Hepatic stellate cell (primary cell): ENCODE results near the gene LY6G6D.

Source experiments
- DNase-seq: peaks from one replicate; pipeline ENCODE4 v3.0.0; 2011; ENCODE audit warnings: low spot score

LY6G6D gene

DNA sequence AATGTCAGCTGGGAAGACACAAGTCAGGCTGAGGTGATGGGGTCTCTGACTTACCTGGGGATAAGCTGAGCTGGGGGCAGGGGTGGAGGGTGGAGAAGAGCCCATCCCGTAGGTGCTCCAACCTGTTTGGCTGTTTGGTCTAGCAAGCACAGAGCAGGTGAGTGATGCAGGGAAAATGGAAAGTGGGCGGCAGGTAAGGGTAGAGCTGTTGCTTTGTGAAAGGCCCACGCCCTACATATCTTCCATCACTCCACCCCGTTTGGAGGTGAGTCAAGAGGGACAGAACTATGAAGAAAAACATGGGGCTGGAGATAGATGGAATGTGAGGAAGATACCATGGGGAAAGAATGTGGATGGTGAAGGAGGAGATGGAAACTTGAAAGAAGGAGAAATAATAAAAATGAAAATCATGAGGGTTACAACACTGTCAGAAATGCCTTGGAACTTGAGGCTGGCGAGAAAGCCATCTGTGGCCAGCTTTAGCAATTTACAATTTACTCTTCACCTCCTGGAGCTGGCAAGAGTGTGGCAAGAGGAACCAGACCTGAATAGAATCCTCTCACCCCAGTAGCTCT is 5.1 kb downstream of the LY6G6D start:
- no peak for DNase-seq

DNA sequence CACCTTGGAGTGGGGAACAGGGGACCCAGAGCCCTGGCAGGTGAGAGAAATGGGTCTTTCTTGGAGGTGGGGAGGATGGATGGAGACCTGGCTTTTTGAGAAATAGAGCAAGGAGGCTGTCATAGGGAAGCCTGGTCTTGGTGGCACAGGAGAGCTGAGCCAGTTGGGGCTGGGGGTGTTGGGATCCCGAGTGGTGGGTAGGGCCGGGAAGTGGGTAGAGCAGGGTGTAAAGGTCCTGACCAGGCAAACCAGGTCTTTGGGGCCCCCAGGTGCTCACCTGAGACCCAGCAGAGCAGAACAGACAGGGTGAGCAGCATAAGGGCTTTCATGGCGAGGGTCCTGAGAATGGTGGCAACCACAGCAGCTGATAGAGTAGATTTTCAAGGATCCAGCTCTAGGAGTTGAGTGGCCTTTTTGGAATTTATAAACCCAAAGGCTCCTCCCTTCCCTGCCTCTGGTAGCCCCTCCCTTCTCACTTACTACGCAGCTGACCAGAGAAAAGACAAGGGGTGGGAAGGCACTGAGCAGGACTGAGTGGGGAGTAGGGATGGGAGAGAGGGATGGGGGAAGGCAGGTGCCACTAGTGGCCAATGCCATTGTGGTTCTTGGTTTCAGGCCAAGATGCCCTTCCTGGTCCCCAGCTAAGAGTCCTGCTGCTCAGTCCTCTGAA is 6.3 kb downstream of the LY6G6D start, which contains the start of gene LY6G6C:
TSS of gene LY6G6C (minus strand) at position 396 of the 670 bp plus-strand sequence. CDS start at position 329, 67 bp downstream.
- DNase-seq = no peak

DNA sequence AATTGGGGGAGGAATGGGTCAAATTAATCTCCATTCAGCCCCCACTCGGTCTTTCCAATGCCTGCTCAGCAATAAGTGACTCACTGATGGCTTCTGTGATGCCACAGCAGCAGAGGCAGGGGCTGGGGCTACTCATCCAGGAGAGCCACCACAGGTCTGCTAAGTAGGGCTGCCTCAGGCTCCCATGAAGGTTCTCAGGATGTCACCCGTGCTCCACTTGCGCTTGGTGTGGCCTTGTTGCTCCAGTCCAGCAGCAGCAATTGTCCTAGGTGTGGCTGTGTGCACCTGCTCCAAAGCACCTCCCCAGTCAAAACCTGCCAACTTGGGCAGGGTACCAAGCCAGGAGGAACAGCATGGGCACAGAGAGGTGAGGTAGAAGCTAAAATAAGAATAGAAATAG is 7.0 kb downstream of the LY6G6D start:
- DNase-seq = no peak

DNA sequence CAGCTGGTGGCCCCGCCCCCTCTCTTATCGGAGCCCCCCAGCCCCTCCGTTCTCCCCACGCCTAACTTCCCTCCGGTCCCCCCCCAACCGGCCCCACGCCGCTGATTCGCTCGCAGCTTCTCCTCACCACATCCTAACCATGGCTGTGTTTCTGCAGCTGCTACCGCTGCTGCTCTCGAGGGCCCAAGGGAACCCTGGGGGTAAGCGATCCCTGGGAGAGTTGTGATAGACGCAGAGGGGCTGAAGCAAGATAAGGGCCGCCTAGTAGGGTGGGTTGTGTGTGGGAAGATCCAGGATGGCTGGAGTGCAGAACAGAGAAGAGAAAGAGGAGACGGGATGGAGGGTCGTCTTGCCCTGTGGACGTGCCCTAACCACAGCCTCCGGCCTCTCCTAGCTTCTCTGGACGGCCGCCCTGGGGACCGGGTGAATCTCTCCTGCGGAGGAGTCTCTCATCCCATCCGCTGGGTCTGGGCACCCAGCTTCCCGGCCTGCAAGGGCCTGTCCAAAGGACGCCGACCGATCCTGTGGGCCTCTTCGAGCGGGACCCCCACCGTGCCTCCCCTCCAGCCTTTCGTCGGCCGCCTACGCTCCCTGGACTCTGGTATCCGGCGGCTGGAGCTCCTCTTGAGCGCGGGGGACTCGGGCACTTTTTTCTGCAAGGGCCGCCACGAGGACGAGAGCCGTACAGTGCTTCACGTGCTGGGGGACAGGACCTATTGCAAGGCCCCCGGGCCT is 8.3 kb downstream of the LY6G6D start, which contains the start of gene MPIG6B:
TSS of gene MPIG6B (plus strand) at position 129 of the 735 bp plus-strand sequence. CDS start at position 140, 11 bp downstream.
- DNase-seq = no peak

DNA sequence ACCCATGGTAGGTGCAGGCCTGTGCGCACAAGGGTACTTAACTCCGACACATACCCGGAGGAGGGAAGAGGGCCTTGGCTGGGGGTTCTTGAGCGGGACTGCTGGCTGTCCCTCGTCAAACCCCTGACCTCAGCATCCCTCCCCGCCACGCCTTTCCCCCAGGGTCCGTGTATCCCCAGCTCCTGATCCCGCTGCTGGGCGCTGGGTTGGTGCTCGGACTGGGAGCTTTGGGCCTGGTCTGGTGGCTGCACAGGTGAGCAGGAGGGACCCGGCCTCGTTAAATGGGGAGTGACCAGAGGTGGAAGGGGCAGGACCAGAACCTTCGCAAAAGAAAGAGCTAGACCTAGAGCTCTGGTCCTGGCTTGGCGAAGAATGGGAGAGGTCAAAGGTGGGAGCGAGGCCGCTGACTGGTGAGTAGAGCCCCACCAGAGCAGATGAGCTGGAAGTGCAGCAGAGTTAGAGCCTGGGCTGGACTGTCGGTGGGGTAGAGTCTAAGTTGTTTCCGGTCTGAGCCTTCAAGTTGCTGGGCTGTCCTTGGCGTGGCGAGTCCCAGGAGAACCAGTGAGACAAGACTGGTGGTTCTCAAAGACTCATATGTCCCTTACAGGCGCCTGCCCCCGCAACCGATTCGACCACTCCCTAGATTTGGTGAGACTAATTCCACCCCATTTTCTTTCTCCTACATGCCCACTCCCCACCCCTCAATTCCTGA is 9.0 kb downstream of the LY6G6D start:
- DNase-seq = no peak

DNA sequence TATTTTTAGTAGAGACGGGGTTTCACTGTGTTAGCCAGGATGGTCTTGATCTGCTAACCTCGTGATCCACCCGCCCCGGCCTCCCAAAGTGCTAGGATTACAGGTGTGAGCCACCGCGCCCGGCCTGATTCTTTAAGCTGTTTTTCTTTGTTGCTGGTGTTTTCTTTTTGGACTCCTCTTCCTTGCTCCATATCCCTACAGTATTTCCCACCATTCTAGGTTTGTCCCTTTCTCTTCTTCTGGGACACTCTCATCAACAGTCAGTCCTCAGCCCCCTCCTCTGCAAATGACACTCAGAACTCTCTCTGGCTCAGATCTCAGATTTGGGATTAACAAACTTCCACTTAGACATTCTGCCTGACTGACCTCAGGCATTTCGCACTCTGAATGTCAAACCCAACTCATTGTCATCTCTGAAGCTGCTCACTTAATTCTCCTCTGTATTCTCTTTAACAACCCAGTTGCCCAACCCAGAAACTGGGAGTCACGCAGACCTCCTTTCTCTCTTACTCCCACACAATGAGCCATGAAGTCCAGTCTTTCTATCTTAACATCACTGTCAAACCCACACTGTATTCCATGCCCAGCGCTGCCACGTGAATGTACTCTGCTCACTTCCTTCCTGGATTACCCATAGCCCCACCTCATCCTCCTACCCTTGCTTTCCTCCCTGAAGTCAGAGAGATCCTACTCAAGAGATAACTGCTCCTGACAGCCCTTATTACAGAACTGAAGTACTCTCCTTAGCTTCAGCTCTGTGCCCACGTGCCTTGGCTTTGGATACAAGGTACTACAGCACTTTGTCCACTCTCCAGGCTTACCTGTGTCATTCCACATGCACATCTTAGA is 10.6 kb downstream of the LY6G6D start:
- DNase-seq = no peak

DNA sequence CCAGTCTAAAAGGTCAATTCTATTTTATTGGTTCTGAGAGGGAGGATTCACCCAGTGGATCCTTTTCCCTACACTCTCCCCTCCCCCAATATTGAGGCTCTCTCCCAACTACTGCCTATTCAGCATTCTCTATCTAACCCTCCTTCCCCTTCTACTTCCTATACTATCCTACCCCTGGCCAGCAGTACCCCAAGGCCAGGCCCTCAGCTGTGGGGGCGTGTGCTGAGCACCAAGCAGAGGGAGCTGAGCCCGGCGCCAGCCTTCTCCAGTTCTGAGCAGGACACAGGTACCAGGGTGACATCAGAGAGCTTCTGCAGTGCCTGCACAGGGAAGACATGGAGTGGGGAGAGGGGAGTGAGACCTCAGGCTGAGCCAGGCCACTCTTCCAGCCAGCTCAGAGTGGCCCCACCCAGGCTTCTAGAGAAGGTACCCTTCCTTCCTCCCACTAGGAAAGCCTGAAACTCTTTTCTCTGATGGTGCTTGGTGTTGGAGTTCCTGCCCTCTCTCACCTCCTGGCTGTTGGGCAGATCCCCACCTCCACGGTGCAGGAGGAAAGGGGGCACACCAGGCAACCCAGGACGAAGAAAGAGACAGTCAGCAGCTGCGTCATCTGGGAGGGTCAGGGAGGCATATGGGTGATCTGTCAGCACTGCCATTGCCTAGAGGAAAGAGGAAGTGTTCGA is 12.0 kb downstream of the LY6G6D start:
- DNase-seq = no peak

DNA sequence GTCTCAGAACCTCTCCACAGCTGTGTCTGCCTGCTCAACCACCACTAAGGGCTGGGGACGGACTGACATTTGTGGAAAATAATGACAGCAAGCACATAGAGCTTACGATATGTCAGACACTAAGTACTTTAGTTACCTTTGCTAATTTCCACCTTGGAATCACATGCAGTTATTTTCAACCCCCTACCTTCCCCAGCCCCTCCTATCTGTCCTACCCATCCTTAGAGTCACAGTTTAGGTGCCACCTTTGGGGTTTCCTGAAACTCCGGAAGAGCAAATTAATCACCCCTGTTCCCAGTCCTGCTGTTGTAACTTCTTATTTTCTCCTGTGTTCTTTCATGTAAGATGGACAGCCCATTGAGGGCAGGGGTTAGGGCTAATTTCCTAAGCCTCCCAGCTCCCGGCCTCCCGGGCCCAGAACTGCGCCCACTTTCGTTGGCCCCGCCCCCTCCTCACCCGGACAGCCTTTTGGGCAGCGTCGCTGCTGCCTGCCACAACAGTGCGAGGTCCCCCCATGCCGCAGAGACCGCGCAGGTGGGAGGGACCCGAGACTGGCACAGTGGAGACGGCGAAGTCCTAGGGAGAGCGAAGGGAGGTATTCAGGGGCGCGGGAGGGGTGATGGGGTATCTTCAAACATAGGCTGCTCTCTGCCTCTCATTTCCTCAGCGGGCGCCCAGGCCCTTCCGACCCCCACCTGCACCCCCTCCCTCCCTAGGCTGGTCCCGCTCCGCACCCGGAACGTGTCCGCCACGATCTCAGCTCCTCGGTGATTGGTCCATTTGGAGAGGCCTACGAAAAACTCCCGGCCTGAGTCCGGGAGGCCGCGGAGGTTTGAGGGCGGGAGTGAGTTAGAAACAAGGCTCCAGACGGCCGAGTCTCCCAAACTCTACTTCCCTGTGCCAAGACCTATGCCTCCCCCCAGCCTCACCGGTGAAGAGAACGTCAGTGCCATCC is 12.8 kb downstream of the LY6G6D start:
- DNase-seq = no peak

DNA sequence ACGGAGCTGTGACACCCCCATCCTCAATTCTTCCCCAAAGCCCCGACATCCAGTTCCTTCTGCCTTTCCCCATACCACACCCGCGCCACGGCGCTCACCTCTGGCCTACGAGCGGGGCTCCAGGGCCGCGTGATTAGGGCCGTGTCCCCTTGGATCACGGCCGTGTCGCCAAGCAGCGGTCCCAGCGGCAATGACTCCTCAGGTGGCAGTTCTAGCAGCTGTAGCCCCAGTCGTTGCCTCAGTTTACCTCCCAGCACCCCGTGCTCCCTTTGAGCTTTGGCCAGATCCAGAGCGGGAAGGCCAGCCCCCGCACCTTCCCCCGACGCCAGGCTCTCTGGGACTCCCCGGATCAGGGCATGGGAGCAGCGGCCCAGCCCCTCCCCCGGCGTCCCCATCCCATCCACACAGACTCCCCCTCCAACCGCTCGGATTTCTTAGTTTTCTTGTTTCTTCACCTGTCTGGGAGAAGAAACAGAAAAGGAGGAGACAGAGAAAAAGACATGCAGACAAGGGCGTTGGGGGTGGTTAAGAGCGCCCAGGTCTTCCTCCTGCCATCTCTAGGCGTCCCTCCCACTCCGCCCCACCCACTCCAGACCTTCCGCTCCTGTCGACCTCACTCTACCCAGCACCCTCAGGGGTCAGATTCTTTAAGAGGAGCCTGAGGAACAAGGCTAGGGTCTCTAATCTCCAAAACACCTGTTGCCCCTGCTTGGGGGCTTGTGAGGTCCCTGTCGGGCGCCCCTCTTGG is 13.8 kb downstream of the LY6G6D start, which contains the start of gene DDAH2:
TSS of gene DDAH2 (minus strand) at position 533 of the 748 bp plus-strand sequence. CDS start at position 395, 138 bp downstream.
- no peak for DNase-seq

DNA sequence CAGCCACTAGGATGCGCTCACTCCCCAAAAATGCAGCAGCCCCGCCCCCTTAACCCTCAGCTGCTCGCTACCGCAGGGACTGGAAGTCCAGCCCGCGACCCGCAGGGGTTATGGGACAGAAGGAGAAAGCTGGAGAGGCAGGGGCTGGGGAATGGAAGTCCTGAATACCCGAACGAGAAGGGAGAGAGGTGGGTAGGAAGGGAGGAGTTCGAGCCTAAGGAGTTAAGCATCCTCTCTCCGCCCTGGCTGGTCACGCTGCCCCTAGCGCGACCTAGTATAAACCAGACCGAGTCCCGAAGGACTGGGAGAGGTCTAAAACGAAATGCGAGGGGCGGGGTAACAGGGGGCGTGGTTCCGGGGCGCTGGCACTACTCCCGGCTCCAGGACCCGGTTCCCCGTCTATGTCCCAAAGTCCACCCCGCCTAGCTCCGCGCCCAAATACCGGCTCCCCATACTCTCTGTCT is 14.4 kb downstream of the LY6G6D start:
- peak; percentile 96 for DNase-seq

DNA sequence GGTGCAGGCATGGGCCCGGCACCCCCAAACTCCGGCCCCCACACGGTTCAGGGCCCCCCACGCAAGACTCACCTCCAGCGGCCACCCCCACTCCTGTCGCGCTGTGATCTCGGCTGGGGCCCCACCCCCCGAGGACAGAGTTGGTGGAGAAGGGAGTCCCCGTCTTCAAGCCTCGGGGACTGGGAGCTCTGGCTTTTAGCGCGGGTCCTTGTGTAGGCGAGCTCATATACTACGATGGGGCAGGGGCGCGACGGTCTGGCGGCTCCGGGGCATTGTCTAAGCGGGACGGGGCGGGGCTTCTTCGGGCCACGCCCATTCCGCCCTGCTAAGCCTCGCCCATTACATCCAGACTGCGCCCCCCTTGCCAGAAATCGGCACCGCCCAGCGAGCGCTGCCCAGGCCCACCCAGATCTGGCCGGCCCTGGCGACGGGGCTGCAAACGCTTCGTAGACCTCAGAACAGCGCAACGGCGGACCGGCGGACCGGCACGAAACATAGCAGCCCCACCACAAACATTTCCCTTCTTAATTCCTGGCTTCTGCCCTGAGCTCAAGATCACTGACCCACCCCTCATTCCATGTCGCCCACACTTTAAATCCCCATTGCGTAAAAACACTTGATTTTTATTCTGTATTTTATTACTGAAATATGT is 15.0 kb downstream of the LY6G6D start:
- peak; percentile 86 for DNase-seq

DNA sequence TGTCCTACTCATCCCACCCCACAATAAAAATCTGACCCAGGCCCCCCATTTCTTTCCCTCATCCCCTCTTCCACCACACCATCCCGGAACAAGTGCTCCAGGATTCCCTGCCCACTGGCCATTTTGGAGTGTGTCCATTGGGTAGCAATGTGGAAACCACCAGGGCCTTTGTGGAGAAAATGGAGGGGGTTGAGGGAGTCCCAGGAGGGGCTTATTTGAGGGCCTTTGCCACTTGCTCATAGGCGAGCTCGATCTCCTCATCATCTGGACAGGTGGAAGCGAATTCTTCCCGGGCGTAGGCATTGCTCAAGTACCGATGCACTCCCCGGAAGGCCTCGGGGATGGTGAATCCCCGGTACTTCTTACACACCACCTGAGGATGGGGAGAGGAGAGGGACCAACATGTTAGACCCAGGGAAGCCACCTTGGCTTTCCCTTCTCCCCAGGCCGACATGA is 15.5 kb downstream of the LY6G6D start:
- DNase-seq = no peak

DNA sequence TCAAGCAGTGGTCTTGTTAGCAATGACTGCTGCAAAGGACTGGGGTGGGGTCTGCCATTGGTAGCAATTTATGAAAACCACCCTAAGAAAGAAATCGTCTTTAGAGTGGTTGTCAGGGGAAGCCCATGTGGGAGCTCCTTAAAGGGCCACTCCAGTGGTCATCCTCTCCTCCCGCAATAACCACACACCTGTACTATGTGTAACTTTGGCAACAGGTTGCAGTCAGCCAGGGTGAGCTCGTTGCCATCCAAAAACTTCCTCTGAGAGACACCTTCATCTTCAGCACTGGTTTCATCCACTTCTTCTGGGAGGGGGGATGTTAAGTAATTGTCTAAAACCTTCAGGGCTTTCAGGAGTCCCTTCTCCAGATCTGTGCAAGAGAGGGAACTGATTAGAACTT is 16.9 kb downstream of the LY6G6D start:
- no peak for DNase-seq

DNA sequence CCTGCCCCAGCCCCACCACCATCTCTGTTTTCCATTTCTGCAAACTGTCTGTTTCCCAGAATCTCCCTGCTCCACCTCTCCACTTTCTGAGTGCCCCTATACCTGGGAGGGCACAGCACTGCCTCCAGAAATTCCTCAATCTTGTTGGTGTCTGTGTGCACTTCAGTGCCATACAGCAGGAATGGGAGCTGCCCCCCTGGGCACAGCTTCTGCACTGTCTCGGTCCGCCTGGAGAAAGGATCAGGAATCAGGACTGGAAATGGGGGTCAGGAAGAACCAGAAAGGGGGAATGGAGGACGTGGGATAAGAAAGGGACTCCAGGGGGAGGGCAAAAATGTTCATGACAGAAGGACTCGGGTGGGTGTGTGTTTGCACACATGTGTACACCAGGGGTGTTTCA is 18.6 kb downstream of the LY6G6D start:
- DNase-seq = no peak

DNA sequence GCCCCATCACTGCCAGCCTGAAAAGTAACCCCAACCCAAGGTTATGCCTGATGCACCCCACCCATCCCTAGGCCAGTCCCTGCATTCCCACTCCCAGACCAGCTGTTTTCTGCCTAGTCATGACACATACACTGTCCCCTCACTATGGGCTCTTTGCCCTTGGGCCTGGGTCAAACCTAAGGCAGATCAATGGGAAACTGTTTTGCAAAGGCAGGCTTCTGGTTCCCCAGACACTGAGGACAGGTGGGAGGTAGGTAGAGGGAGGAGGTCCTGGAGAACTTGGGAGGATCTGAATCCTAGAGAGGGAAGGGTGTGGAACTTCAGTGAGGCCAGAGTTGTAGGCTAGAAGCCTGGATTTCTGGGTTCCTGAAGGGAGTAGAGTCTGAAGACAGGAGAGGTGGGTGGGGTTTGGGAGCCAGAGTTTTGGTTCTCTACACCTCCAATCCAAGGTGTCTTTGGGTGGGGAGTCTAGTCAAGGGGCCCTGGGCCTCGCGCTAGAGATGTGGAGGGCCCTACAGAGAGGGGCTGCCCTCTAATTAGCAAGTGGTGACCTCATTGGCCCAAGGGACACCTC is 19.2 kb downstream of the LY6G6D start:
- DNase-seq = no peak

DNA sequence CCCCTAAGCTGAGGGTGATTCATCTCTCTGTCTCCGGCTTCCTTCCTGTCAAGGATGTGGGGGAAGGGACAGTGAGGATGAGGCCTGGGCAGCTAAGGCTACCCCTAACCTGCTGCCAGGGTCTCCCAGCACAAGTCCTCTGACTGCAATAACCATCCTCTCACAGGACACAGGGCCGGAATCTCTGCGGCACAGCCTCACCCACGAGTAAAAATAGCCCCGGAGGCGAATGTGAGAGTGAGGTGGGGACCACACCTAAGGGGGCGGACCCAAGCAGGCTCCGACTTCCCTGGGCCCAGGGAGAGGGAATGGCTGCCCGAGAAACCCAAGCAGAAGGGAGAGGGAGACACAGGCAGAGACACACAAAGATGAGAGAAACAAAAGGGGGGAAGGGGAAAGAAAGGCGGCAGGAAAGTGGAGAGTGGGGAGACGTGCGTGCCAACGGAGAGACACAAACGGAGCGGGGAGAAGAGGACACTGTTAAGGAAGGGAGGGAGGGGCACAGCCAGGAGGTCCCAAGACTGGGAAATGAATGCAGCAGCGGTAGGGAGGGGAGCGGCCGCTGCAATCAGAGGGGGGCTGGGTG is 19.8 kb downstream of the LY6G6D start:
- peak; percentile 81 for DNase-seq

DNA sequence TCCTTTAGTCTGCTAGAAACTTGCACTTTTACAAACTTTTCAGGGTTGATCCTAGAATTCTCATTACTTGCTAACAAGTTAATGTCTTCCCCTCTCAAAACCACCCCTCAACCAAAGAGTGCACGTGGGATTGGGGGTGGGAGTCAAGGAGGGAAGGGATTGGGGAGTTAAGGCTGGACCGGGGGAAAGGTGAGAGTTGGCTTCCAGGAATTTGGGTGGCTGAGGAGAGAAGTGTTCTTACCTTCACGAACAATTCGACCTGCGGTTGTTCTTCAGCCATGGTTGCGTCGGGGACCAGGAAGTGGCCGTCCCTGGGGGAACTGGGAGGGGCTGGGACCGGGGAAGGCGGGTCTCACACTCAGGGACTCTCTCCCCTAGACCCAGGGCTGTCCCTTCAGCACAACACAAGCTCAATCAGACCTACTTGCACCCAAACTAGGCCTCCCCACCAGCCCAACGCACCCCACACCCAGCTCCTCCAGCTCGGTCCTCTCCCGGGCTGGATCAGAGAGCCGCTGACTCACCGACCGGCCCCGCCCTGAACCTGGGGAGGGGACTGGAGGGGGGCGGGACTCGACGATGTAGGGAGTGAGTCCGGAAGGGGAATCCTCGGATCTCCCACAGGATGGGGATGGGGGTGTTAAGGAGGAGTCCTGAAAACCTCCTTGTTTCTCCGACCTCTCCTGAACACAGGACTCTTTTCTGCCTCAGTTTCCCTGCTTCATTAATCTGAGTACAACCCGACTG is 21.0 kb downstream of the LY6G6D start, which contains the start of gene CLIC1:
TSS of gene CLIC1 (minus strand) at position 510 of the 747 bp plus-strand sequence. CDS start at position 280, 230 bp downstream.
- peak; percentile 93 for DNase-seq
